Mucosa of rectum (tissue), 2 donors: Measurements from ENCODE around the gene ZNF827.

Source experiments
- H3K27ac ChIP-seq, 2 donors: one replicate each; pipeline ENCODE4 v1.7.0; 2013; ENCODE audit warnings: inconsistent platforms in 2 of 2, low read depth in 2 of 2, low read length in 2 of 2
- H3K27me3 ChIP-seq, 2 donors: one replicate each; pipeline ENCODE4 v1.7.0; 2013; ENCODE audit warnings: low read length in 2 of 2; ENCODE audit not compliant: control insufficient read depth in 2 of 2, insufficient read depth in 2 of 2
- H3K36me3 ChIP-seq, 2 donors: one replicate each; pipeline ENCODE4 v1.7.0; 2013; ENCODE audit warnings: low read length in 2 of 2; ENCODE audit not compliant: control insufficient read depth in 2 of 2, insufficient read depth in 2 of 2
- H3K4me1 ChIP-seq, 2 donors: one replicate each; pipeline ENCODE4 v1.7.0; 2013; ENCODE audit warnings: low read length in 2 of 2, mild to moderate bottlenecking in 1 of 2; ENCODE audit not compliant: control insufficient read depth in 2 of 2, insufficient read depth in 2 of 2
- H3K4me3 ChIP-seq, 2 donors: one replicate each; pipeline ENCODE4 v1.7.0; 2013; ENCODE audit warnings: low read length in 2 of 2
- H3K9ac ChIP-seq, 2 donors: one replicate each; pipeline ENCODE4 v1.7.0; 2013; ENCODE audit warnings: low read length in 2 of 2, low read depth in 1 of 2, mild to moderate bottlenecking in 1 of 2
- H3K9me3 ChIP-seq, 2 donors: one replicate each; pipeline ENCODE4 v1.7.0; 2013; ENCODE audit warnings: low read length in 2 of 2; ENCODE audit not compliant: control insufficient read depth in 2 of 2
- donor health status: healthy.
- donor health status: Normal muscosa, but diverticular disease.

Gene ZNF827

DNA sequence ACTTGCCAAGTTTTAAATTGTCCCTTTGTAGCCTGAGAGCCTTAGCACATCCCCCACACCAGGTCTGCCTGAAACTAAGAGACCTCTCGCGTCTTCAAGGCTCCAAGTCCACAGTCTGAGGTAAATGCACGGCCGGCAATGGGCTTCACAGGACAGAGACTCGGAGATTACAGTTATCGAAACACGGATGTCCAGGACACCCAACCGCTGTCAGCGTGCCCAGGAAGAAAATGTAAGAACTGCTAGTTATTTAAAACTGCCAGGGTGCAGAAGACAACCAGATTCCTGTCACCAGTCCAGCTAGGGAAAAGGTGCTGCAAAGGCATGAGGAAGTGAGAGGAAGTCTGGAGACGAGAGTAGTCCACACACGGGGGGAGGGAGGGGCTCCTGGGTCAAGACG, 28.9 kb downstream of the ZNF827 start:
- no peaks in the 10 kb centered on the region for H3K27me3 ChIP-seq
- no peaks in the 10 kb centered on the region for H3K9me3 ChIP-seq
- peak overlapping the region; percentile 58 to 61 for H3K9ac ChIP-seq
- no peaks in the 10 kb centered on the region for H3K36me3 ChIP-seq
- peak overlapping the region; percentile 74 to 75 for H3K4me3 ChIP-seq
- peak overlapping the region; percentile 87 to 88 for H3K27ac ChIP-seq
- peaks cover 3 to 7% of the 10 kb centered on the region in 2 donors for H3K4me1 ChIP-seq

DNA sequence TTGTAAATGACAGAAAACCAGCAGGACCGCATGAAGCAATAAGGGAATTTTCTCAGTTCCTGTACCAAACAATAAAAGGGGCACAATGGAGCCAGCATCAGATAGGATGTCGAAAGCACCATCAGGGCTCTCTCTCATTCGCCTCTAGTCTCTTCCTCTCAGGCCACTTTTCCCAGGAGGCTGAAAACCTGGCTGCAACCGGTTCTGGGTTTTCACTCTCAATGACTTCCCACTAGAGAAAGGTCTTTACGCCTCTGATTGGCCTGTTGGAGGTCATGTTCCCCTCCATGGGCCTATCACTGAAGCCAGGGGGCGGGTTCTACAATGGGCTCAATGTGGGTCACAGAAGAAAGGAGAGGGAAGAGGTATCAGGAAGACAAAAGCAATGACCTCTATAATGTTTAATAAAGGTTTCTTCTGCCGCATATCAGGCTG, 29.3 kb downstream of the ZNF827 start:
- H3K9ac ChIP-seq, result peak overlapping the region; percentile 58 to 61
- peak overlapping the region; percentile 74 to 75 for H3K4me3 ChIP-seq

DNA sequence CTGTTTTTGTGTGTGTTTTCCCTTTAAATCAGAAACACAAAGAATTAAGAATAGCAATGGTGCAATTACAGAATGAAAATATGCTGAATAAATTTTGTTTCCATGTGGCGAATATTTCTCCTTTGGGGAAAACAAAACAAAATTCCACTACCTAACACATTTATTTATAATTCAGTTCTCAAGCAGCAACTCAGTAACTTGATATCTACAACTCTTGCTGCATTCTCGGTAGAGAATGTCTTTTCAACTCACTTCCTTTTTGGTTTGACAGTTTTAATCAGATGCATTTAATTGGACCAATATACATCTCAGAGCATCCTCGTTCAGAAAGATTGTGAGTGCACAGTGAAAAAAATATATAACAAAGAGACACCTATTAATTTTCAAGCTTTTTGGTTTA, 30.8 kb downstream of the ZNF827 start:
- Histone ChIP-seq H3K27me3 (no peaks in the 10 kb centered on the region), H3K4me3 (no peak overlapping the region), H3K36me3 (peaks cover under 1 to 2% of the 10 kb centered on the region in 2 donors), H3K27ac (no peak overlapping the region), H3K9ac (no peak overlapping the region), H3K4me1 (peaks cover 3 to 14% of the 10 kb centered on the region in 2 donors), H3K9me3 (no peaks in the 10 kb centered on the region)

More for the DNA sequence above, 29.3 kb downstream of the ZNF827 start:
- Histone ChIP-seq H3K9me3 (no peaks in the 10 kb centered on the region), H3K27ac (peak overlapping the region; percentile 87 to 88), H3K27me3 (no peaks in the 10 kb centered on the region), H3K4me1 (peaks cover 3 to 12% of the 10 kb centered on the region in 2 donors), H3K36me3 (no peaks in the 10 kb centered on the region)

DNA sequence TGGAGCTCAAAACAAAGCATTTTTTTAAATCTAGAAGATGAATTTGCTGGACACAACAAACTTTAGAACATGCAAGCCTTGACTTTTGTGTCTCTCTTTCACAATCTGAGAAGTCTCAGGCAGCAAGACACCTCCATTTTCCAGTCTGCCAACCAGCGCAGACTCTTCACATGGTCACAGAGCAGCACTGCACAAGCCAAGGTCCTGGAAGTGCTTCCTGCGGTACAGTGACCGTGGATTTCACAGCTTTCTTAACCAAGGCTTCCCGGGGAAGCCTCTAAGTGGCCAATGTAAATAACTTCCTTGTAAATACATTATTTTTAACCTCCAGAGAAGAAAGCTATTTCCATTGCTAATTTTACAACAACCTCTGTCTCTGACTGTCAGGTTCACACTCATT, 31.2 kb downstream of the ZNF827 start:
- Histone ChIP-seq H3K4me1 (peaks cover 3 to 14% of the 10 kb centered on the region in 2 donors), H3K9ac (no peak overlapping the region), H3K4me3 (no peak overlapping the region), H3K27ac (no peak overlapping the region), H3K36me3 (peaks cover 5% of the 10 kb centered on the region in 2 donors), H3K27me3 (no peaks in the 10 kb centered on the region), H3K9me3 (no peaks in the 10 kb centered on the region)

DNA sequence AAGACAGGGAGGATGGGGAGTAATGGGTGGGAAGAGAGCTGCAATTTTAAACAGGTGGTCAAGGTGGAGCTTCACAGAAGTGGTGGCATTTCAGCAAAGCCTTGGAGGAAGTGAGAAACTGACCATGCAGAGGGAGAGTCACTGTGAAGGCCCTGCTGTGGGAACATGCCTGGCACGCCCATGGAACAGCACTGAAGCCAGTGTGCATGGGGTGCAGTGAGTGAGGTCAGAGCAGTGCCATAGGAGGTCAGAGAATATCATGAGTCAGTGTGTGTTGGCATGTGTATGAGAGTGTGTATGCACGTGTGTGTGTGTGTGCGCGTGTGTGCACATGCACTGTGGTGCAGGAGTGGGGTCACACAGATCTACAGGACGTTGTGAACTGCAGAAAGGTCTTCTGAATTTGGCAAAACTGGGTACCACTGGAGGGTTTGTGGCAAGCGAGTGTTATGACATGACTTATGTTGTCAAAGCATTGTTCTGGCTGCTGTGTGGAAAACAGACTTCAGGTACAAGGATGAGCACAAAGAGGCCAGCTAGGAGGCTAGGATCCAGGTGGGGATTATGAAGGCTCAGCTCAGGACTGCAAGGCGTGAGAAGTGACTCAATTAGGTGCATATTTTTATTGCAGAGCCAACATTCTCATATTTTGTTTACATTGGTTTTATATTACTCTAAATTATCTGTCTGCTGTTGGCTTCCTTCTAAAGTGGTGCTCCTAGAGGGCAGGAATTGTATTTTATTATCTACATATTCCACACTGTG, 34.0 kb downstream of the ZNF827 start:
- Histone ChIP-seq H3K27me3 (no peaks in the 10 kb centered on the region), H3K4me3 (no peak overlapping the region), H3K27ac (no peak overlapping the region), H3K9ac (no peak overlapping the region), H3K4me1 (peaks cover 3 to 10% of the 10 kb centered on the region in 2 donors), H3K9me3 (no peaks in the 10 kb centered on the region), H3K36me3 (peaks cover 10 to 15% of the 10 kb centered on the region in 2 donors)

DNA sequence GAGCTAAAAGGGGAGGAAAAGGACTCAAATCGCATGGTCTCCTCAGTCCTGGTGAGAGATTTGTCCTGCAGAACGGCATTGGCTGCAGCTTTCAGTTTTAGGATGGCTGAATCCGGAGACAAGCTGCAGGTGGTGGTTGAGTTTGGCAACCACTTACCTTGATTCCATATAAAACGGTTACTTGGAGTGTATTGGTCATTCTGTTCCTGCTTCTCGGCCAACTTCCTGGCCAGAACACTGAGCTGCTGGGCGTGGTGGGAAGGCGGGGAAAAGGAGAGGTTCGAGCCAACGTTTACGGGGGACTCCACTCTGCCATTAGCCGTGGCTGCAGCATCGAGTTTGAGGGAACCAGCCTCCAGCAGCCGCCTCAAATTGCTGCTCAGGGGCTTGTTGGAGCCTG, 36.1 kb downstream of the ZNF827 start:
- H3K27me3 ChIP-seq, result no peaks in the 10 kb centered on the region
- H3K36me3 ChIP-seq, result peaks cover 10 to 15% of the 10 kb centered on the region in 2 donors
- H3K4me3 ChIP-seq, result no peak overlapping the region
- H3K4me1 ChIP-seq, result peaks cover 0 to 10% of the 10 kb centered on the region in 2 donors
- no peak overlapping the region for H3K27ac ChIP-seq
- H3K9me3 ChIP-seq, result no peaks in the 10 kb centered on the region
- no peak overlapping the region for H3K9ac ChIP-seq

DNA sequence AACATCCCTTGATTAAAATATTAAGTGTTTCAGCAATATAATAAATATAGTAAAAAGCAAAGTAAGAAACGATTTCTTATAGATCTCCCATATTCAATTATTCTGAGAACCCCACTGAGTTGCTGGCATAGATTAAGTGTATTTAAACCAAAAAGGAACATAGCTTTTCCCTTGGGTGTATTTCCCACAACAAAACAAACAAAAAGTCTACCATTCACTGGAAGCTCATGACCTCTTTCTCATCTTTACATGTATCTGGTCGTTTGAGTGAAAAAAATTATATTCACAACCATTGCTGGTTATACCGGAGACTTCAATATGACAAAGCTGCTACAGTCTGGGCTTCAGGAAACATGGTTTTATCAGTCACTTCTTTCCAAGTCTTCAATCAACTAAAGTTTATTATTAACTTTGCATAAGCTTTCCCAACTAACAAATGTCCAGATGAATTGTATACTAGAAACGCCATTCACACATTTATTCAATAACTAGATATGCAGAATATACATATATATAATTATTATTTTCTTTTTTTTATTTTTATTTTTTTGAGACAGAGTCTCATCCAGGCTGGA, 38.6 kb downstream of the ZNF827 start:
- H3K27ac ChIP-seq, result no peak overlapping the region
- no peak overlapping the region for H3K4me3 ChIP-seq
- H3K9ac ChIP-seq, result no peak overlapping the region
- peaks cover 0 to 12% of the 10 kb centered on the region in 2 donors for H3K4me1 ChIP-seq
- no peaks in the 10 kb centered on the region for H3K9me3 ChIP-seq
- no peaks in the 10 kb centered on the region for H3K27me3 ChIP-seq
- peaks cover 10 to 15% of the 10 kb centered on the region in 2 donors for H3K36me3 ChIP-seq

DNA sequence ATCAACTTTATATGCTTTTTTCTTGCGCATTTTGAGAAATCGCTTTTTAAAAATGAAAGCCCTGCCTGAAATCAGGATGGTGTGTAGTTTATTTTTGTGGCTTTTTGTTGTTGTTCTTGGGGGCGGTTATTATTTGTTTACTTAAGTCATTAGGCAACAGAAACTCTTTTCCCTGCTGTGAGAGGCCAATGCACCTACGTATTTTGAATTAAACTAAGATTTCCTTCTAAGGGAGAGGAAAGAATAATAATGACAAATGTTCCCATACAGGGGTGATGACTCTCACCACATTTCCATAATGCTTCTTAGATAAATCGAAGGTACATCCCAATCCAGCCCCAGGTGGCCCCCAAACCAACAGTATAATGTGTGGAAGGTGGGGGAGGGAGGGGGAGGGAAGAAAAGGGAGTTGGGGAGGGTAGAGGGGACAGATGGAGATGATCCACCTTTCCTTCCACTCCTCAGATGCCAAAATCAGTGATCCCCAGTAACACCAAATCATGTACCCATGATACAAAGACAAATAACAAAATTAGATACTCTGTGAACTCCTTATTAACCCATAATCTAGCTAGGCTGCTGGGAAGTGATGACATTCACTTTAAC, 39.6 kb downstream of the ZNF827 start:
- H3K4me1 ChIP-seq, result peaks cover 0 to 3% of the 10 kb centered on the region in 2 donors
- no peak overlapping the region for H3K27ac ChIP-seq
- peaks cover 10 to 15% of the 10 kb centered on the region in 2 donors for H3K36me3 ChIP-seq
- no peak overlapping the region for H3K4me3 ChIP-seq
- H3K9me3 ChIP-seq, result no peaks in the 10 kb centered on the region
- no peak overlapping the region for H3K9ac ChIP-seq
- H3K27me3 ChIP-seq, result no peaks in the 10 kb centered on the region

DNA sequence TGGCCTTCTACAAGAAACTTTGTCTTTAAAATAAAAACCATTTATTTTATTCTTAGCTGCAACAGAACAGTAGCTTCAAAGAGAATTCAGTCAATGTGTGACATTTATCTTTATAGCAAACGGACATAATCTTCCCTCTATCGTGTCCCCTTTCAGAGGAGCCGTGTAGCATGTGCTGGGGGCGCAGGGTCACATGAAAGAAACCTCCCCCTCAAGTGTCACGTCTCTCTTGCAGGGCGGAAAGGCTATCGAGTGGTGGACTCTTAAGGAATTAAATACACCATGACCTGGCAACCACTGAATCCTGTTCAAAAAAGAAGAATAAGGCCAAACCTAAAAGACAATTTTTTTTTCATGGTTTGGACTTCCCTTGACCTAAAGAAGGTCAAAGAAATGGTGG, 40.2 kb downstream of the ZNF827 start:
- Histone ChIP-seq H3K4me3 (no peak overlapping the region), H3K4me1 (peaks cover 0 to 3% of the 10 kb centered on the region in 2 donors), H3K27ac (no peak overlapping the region), H3K9ac (no peak overlapping the region), H3K36me3 (peaks cover 10 to 15% of the 10 kb centered on the region in 2 donors), H3K27me3 (no peaks in the 10 kb centered on the region), H3K9me3 (no peaks in the 10 kb centered on the region)

DNA sequence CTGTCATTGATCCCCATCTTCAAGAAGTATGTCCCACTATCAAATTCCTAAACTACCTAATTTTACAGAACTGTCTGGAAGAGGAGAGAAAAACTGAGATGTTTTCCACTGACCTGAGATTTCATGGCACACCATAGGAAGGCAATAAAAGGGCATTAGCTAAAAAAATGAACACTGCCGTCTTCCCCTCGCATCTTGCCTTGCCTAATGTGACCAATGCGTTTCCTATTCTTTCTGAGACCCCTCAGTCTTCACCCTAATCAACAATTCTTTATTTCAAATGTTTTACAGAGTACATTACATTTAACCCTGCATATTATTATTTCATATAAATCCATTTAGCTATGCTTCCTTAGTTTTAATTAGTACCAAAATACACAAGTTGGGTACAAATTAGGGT, 43.6 kb downstream of the ZNF827 start:
- H3K4me1 ChIP-seq, result peaks cover 0 to 3% of the 10 kb centered on the region in 2 donors
- no peaks in the 10 kb centered on the region for H3K27me3 ChIP-seq
- H3K4me3 ChIP-seq, result no peak overlapping the region
- H3K36me3 ChIP-seq, result peaks cover 6 to 8% of the 10 kb centered on the region in 2 donors
- no peak overlapping the region for H3K9ac ChIP-seq
- H3K9me3 ChIP-seq, result no peaks in the 10 kb centered on the region
- no peak overlapping the region for H3K27ac ChIP-seq
